H1 (cell line): ENCODE measurements around the gene MTG1. TPM values are rescaled to one million over a fixed set of nuclear protein-coding genes. Genes with fewer than 3 reads are reported as not detected.

Experiments
- CTCF ChIA-PET: fragments of 300-600 bp; sonication (Branson Sonifier 250); formaldehyde crosslinking; loops from one replicate; lab custom pipeline; 2021; ENCODE audit not compliant: partially characterized antibody; lab: Charles Lee
- POLR2A ChIA-PET: fragments of 300-600 bp; sonication (Branson Sonifier 250); formaldehyde crosslinking; loops from one replicate; lab custom pipeline; 2021; ENCODE audit warnings: inconsistent platforms; ENCODE audit not compliant: partially characterized antibody; lab: Charles Lee
- DNase-seq, 2 experiments: peaks; one replicate each; pipeline versions ENCODE4 v3.0.0 to v3.0.0-alpha.2; 2010 to 2022; ENCODE audit warnings: low spot score in 2 of 2, low read depth in 1 of 2, mixed read lengths in 1 of 2
- FAIRE-seq: peaks from 2 replicates; lab custom pipeline; 2011; peaks lifted over from hg19 to GRCh38; lab: Jason Lieb, UNC
- H2AFZ ChIP-seq: 2 replicates; pipeline ENCODE4 v1.8.1; 2012; ENCODE audit warnings: low read length, inconsistent platforms
- H2AK5ac ChIP-seq: 2 replicates; pipeline ENCODE4 v1.6.1; 2013; ENCODE audit warnings: low read depth, low read length
- H2BK120ac ChIP-seq: replicated peaks from 2 replicates; pipeline ENCODE3; 2013; ENCODE audit warnings: low read depth, low read length, inconsistent platforms
- H2BK12ac ChIP-seq: 2 replicates; pipeline ENCODE4 v1.6.1; 2013; ENCODE audit warnings: low read depth, low read length
- H2BK15ac ChIP-seq: 2 replicates; pipeline ENCODE4 v1.6.1; 2013; ENCODE audit warnings: low read length
- H2BK20ac ChIP-seq: 2 replicates; pipeline ENCODE4 v1.6.1; 2013; ENCODE audit warnings: low read length
- H2BK5ac ChIP-seq: 2 replicates; pipeline ENCODE4 v1.6.1; 2013; ENCODE audit warnings: low read depth, low read length
- H3K14ac ChIP-seq: 2 replicates; pipeline ENCODE4 v1.6.1; 2013; ENCODE audit warnings: inconsistent platforms; ENCODE audit not compliant: insufficient read length
- H3K18ac ChIP-seq: 2 replicates; pipeline ENCODE4 v1.6.1; 2013; ENCODE audit warnings: low read length; ENCODE audit errors: extremely low read depth
- H3K23ac ChIP-seq: 2 replicates; pipeline ENCODE4 v1.6.1; 2013; ENCODE audit warnings: inconsistent platforms; ENCODE audit not compliant: insufficient read length
- H3K23me2 ChIP-seq: 2 replicates; pipeline ENCODE4 v1.6.1; 2013; ENCODE audit warnings: low read depth, low read length
- H3K27ac ChIP-seq: 2 replicates; pipeline ENCODE4 v1.6.1; 2011; ENCODE audit warnings: low read depth, low read length, inconsistent platforms
- H3K27me3 ChIP-seq, 4 experiments: replicated peaks in 1 of 4; 1 replicate in 1 of 4; 2 replicates in 3 of 4; pipeline versions ENCODE4 v1.6.1 to v1.8.1; 2011 to 2013; ENCODE audit warnings: low read length in 3 of 4, mild to moderate bottlenecking in 3 of 4, inconsistent platforms in 2 of 4, mixed read lengths in 2 of 4, moderate library complexity in 1 of 4; ENCODE audit not compliant: control insufficient read depth in 3 of 4, insufficient read depth in 3 of 4; ENCODE audit errors: extremely low read depth in 1 of 4
- H3K36me3 ChIP-seq, 4 experiments: 2 replicates each; pipeline versions ENCODE4 v1.6.1 to v1.8.1; 2011 to 2013; ENCODE audit warnings: mild to moderate bottlenecking in 4 of 4, low read length in 3 of 4, moderate library complexity in 2 of 4, control low read depth in 1 of 4, inconsistent platforms in 1 of 4; ENCODE audit not compliant: insufficient read depth in 4 of 4, control insufficient read depth in 2 of 4
- H3K4ac ChIP-seq: replicated peaks from 2 replicates; pipeline ENCODE3; 2013; ENCODE audit warnings: low read length, low read depth, mixed read lengths, inconsistent platforms; ENCODE audit not compliant: insufficient read length
- H3K4me1 ChIP-seq, 4 experiments: replicated peaks in 1 of 4; 1 replicate in 1 of 4; 2 replicates in 3 of 4; pipeline versions ENCODE4 v1.6.1 to v1.8.1; 2011 to 2013; ENCODE audit warnings: low read length in 3 of 4, inconsistent platforms in 2 of 4, mixed read lengths in 1 of 4; ENCODE audit not compliant: insufficient read depth in 4 of 4, control insufficient read depth in 3 of 4
- H3K4me2 ChIP-seq, 2 experiments: 2 replicates each; pipeline versions ENCODE4 v1.6.1 to v1.8.1; 2011 to 2013; ENCODE audit warnings: low read depth in 2 of 2, low read length in 2 of 2, control low read depth in 1 of 2, inconsistent platforms in 1 of 2, mild to moderate bottlenecking in 1 of 2; ENCODE audit not compliant: insufficient read depth in 1 of 2
- H3K4me3 ChIP-seq, 4 experiments: fragments of 200-600, 300-600 bp in 1 of 4; sonication (generic), shearing (Covaris generic), sonication (Bioruptor Twin) in 1 of 4; 2 replicates each; pipeline versions ENCODE4 v1.5.1 to v1.8.1; 2011 to 2016; ENCODE audit warnings: low read length in 4 of 4, low read depth in 3 of 4, control low read depth in 2 of 4, inconsistent platforms in 2 of 4, mild to moderate bottlenecking in 2 of 4, mixed read lengths in 1 of 4, moderate library complexity in 1 of 4; ENCODE audit not compliant: insufficient read depth in 2 of 4; ENCODE audit errors: extremely low read depth in 1 of 4
- H3K56ac ChIP-seq: replicated peaks from 2 replicates; pipeline ENCODE3; 2013; ENCODE audit warnings: low read depth, mild to moderate bottlenecking, mixed read lengths, low read length, inconsistent platforms; ENCODE audit not compliant: insufficient read length
- H3K79me1 ChIP-seq: 2 replicates; pipeline ENCODE4 v1.6.1; 2013; ENCODE audit warnings: low read depth, low read length, control low read depth
- H3K79me2 ChIP-seq, 2 experiments: 2 replicates each; pipeline versions ENCODE4 v1.6.1 to v1.8.1; 2012 to 2013; ENCODE audit warnings: low read length in 2 of 2, mild to moderate bottlenecking in 2 of 2, inconsistent platforms in 1 of 2; ENCODE audit not compliant: insufficient read depth in 2 of 2, control insufficient read depth in 1 of 2
- H3K9ac ChIP-seq, 4 experiments: replicated peaks in 1 of 4; 1 replicate in 1 of 4; 2 replicates in 3 of 4; pipeline versions ENCODE4 v1.6.1 to v1.8.1; 2011 to 2013; ENCODE audit warnings: low read depth in 3 of 4, low read length in 3 of 4, control low read depth in 2 of 4, mild to moderate bottlenecking in 2 of 4, moderate library complexity in 2 of 4, inconsistent platforms in 1 of 4; ENCODE audit errors: extremely low read depth in 1 of 4
- H3K9me3 ChIP-seq, 2 experiments: 2 replicates each; pipeline versions ENCODE4 v1.6.1 to v1.8.1; 2012 to 2013; ENCODE audit warnings: mild to moderate bottlenecking in 2 of 2, moderate library complexity in 2 of 2, control low read depth in 1 of 2, inconsistent platforms in 1 of 2, low read depth in 1 of 2, low read length in 1 of 2, mixed read lengths in 1 of 2; ENCODE audit not compliant: insufficient read depth in 2 of 2
- H4K20me1 ChIP-seq, 2 experiments: replicated peaks in 1 of 2; 2 replicates each; pipeline versions ENCODE3 to v1.8.1; 2011 to 2013; ENCODE audit warnings: inconsistent platforms in 2 of 2, low read length in 2 of 2, mild to moderate bottlenecking in 1 of 2; ENCODE audit not compliant: insufficient read depth in 2 of 2, control insufficient read depth in 1 of 2
- H4K5ac ChIP-seq: 2 replicates; pipeline ENCODE4 v1.6.1; 2013; ENCODE audit warnings: low read length, low read depth, mixed read lengths, inconsistent platforms; ENCODE audit not compliant: insufficient read length
- H4K8ac ChIP-seq: 2 replicates; pipeline ENCODE4 v1.8.0; 2013; ENCODE audit warnings: mild to moderate bottlenecking, moderate library complexity, low read length, inconsistent platforms; ENCODE audit not compliant: insufficient read depth; ENCODE audit errors: extremely low read depth
- H4K91ac ChIP-seq: replicated peaks from 2 replicates; pipeline ENCODE3; 2013; ENCODE audit warnings: low read length, mixed read lengths, inconsistent platforms; ENCODE audit not compliant: insufficient read length
- CHD2 ChIP-seq: IDR thresholded peaks from 2 replicates; pipeline ENCODE4 v1.6.1; 2012; ENCODE audit warnings: low read length, improper control_type of control experiment
- SAP30 ChIP-seq: fragments of 300-600 bp; sonication (generic); IDR thresholded peaks from 2 replicates; pipeline ENCODE4 v1.7.1; 2012; ENCODE audit warnings: low read length, moderate library complexity, mild to moderate bottlenecking, inconsistent platforms; ENCODE audit not compliant: insufficient read depth, insufficient replicate concordance
- WGBS, 2 experiments: shearing (Covaris generic) in 1 of 2; methylation state at CpG; one replicate each; pipeline versions ENCODE4 v1.1.6 to v1.1.7; 2013 to 2015; ENCODE audit warnings: low lambda C conversion rate in 2 of 2, mixed read lengths in 2 of 2, inconsistent platforms in 1 of 2, low coverage in 1 of 2, missing lambda C conversion rate in 1 of 2; ENCODE audit not compliant: insufficient replicate concordance in 2 of 2, insufficient coverage in 1 of 2, insufficient read length in 1 of 2; ENCODE audit errors: extremely low coverage in 1 of 2, missing lambda C conversion rate in 1 of 2; 5-methylcytosine and 5-hydroxymethylcytosine counted together
- polyA plus RNA-seq, 7 experiments: library from polyadenylated mRNA; depleted of rRNA in 3 of 7; stranded (reverse) in 5 of 7; unstranded in 2 of 7; fragments of >200 nt in 5 of 7; fragments of 200-250 nt in 2 of 7; gene quantifications; 1 replicate in 5 of 7; 2 replicates in 1 of 7; 4 replicates in 1 of 7; pipeline versions ENCODE4 v1.2.1 to v1.2.3, GENCODE V29; 2011 to 2013; ENCODE audit warnings: missing spikeins in 2 of 7, mixed read lengths in 2 of 7
- total RNA-seq: library from RNA; stranded (reverse); fragmentation: NEBNext Ultra II Directional; extraction: Animal tissue kit (Norgen Biotek cat#: 25700); gene quantifications from 2 replicates; pipeline ENCODE4 v1.2.1, GENCODE V29; 2021

The MTG1 gene
- total and polyA plus RNA-seq, 2 of the 8 experiments (the other 6 are each of a cell fraction or from before 2014, with no cell fraction given), result 56.6 to 81.6 TPM

GRCh38 chr10:133441780-133442179 is 47.8 kb downstream of the MTG1 start:
- Histone ChIP-seq H2BK120ac (no peak overlapping the region), H2BK20ac (no peak overlapping the region), H3K9ac (no peak overlapping the region), H3K79me2 (no peaks in the 10 kb centered on the region), H2BK12ac (no peak overlapping the region), H3K4me3 (no peak overlapping the region), H3K23ac (no peak overlapping the region), H4K20me1 (no peaks in the 10 kb centered on the region), H3K27ac (no peak overlapping the region), H3K4me1 (no peaks in the 10 kb centered on the region), H3K9me3 (peaks cover 67 to 90% of the 10 kb centered on the region in 2 experiments), H3K36me3 (no peaks in the 10 kb centered on the region), H2BK5ac (no peak overlapping the region), H2AK5ac (no peak overlapping the region), H3K79me1 (no peaks in the 10 kb centered on the region), H3K23me2 (no peaks in the 10 kb centered on the region), H4K91ac (no peak overlapping the region), H2BK15ac (no peak overlapping the region), H4K5ac (no peak overlapping the region), H3K27me3 (0 out of 7 replicates have a peak, but pooled peaks cover 0 to 2% (median 0%) of the 10 kb centered on the region in 4 experiments), H3K14ac (no peak overlapping the region), H3K4ac (no peak overlapping the region), H3K4me2 (no peak overlapping the region), H4K8ac (no peak overlapping the region), H3K18ac (no peak overlapping the region), H3K56ac (no peak overlapping the region), H2AFZ (no peak overlapping the region)
- FAIRE-seq (no peak), DNase-seq (no peak)
- ChIA-PET POLR2A (no interaction called here), CTCF (interaction anchor here (0.6 kb wide), 1 partner anchor 113 kb away, joined by 3 read pairs; no protein-coding TSS in a partner anchor)
- 78% methylated on average over 12 of the region's 12 CpGs; no CpG with 5 or more reads in 1 of the 2 experiments for WGBS, 2 experiments
- no peak for TF ChIP-seq SAP30
- no peak for TF ChIP-seq CHD2
